GM18511 (cell line): ENCODE measurements around the gene C5AR2.
"Not testable (repeated sequence)": the region's sequence is repeated elsewhere in the genome, so short reads cannot be mapped to it uniquely, and the experiment has no call there.

Experiments used
- ATAC-seq: cut with Tn5 transposase; IDR thresholded peaks from one replicate; pipeline ENCODE4 v1.9.1; 2021; ENCODE audit warnings: mild to moderate bottlenecking, moderate library complexity; ENCODE audit not compliant: unreplicated experiment

The C5AR2 gene

DNA sequence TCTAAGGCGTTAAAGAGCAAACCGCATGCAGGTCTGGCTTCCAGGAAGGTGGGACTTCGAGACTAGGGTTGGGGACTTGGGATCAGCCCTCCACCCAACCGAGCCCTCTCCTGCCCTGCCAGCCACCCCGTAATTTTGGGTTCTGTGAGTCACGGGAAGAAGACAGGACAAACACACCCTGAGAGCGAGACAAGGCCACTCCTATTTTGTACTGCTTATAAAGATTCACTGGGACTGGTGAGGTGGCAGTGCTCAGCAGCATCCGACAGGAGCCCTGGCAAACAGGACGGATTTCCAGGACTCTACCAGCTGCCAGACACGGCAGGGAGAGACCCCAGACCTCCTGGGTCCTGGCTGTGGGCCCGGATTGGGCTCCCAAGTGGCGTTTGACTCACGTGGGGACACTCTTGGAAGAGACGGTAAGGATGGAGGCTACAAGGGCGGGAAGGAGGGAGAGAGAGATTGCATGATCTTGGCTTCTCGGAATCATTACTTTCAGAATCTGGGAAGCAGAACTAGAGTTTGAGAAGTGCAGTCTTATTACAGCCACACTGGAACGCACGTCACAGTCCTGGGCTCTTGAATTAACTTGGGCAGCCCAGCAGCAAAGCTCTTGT, at the start of gene C5AR2:
TSS of gene C5AR2 (plus strand) at position 245 of the 617 bp plus-strand sequence. CDS start 8,625 bp downstream, outside the sequence.
- ATAC-seq = no peak

DNA sequence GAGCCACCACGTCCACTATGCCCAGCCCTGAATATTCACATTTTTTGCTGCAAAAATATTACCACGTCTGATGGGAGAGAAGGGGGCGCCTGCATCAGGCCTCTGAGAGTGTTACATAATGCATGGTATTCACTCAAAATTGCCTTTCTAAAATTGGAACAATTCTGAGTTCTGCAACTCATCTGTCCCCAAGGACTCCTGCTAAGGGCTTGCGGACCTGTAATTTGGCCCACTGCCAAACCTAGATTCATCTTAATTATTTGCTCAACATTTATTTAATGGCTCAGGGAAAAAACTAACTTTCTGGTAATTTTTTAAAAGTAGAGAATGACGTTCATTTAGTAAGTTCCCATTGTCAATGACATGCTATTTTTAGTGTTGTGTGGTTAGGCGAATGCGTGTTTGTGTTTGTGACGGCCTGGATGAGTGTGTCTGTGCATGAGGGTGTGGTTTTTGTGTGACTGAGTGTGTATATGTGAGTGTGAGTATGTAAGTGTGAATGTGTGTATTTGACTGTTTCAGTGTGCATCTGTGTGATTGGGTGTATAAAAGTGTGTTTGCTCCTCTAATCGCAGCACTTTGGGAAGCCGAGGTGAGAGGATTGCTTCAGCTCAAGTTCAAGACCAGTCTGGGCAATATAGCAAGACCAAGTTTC, 48.4 kb upstream of the C5AR2 start:
- no peak for ATAC-seq

DNA sequence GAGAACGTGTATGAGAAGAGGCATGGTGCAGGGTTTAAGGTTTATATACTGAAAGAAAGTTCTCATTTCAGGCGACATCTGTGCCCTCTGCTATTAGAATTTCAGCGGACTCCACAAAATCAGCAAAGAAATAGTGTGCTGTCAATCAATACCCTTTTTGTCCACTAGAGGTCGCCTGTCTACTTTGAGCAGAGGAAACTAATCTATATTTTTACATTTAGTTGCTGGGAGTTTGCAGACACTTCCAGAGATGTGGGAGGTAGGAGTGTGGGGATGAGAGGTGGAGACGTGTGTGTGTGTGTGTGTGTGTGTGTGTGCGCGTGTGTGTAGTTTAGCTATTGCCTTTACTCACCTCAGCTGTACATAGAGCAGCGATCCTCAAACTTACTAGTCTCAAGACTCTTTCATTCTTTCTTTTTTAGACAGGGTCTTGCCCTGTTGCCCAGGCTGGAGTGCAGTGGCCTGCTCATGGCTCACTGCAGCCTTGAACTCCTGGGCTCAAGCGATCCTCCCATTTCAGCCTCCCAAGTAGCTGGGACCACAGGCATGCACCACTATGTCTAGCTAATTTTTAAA, 47.6 kb upstream of the C5AR2 start:
- ATAC-seq = no peak

DNA sequence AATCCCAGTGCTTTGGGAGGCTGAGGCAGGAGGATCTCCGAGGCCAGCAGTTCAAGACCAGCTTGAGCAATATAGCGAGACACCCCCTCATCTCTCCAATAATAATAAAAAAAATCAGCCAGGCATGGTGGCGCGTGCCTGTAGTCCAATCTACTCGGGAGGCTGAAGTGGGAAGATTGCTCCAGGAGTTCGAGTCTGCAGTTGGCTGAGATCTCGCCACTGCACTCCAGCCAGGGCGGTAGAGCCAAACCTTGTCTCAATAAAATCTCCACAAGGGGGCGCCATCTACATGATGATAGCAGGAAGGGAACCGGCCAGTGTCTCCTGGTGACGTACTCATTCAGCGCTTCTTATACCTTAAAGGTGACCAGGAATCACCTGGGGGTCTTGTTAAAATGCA, 35.9 kb upstream of the C5AR2 start:
- ATAC-seq = no peak

DNA sequence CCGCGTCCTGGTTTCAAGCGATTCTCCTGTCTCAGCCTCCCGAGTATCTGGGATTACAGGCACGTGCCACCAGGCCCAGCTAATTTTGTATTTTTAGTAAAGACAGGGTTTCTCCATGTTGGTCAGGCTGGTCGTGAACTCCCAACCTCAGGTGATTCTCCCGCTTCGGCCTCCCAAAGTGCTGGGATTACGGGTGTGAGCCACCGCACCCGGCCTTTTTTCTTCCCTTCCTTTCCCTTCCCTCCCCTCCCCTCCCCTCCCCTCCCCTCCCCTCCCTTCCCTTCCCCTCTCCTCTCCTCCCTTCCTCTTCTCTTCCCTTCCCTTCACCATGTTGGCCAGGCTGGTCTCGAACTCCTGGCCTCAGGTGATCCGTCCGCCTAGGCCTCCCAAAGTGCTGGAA, 31.1 kb upstream of the C5AR2 start:
- ATAC-seq = not testable (repeated sequence)

DNA sequence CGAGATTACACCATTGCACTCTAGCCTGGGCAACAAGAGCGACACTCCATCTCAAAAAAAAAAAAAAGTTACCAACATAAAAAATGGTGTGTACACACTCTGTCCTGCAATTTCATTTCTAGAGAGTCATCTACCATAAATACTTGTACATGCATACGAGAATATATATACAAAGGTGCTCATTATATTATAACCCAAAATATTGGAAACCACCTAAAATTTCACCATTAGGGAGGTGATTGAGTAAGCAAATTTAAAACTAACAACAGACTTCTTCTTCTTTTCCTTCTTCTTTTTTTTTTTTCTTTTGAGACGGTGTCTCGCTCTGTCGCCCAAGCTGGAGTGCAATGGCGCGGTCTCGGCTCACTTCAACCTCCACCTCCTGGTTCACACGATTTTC, 29.7 kb upstream of the C5AR2 start:
- ATAC-seq = no peak

DNA sequence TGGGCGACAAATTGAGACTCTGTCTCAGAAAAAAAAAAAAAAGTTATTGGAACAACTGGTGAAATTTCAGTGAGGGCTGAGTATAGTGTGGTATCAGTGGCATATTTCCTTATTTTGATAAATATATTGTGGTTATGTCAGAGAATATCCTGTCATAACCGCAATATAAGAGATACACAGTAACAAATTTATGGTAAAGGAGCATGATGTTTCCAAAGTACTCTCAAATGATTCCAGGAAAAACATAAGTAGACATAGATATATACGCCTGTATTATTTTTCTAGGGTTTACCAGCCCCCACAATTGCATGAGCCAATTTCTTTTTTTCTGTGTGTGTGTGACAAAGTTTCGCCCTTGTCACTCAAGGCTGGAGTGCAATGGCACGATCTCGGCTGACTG, 28.0 kb upstream of the C5AR2 start:
- no peak for ATAC-seq

DNA sequence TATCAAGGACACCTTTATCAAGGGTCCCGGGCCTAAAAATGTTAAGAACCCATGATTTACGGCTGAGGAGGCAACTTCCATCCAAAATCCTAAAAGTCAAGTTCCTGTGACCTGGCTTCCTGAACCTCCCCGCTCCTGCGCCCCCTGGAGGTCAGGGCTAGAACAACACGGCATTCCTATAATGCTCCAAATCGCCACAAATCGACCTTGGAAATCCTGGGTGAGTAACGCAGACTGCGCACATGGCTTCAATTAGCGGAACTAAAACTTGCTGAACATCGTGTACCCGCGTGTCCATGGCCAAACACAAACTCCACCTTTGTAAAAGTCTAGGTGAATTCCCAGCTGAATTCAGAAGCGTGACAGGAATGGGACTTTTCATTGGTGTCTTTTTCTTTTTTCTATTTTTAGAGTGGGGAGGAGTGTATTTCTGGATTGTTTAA, 26.6 kb upstream of the C5AR2 start:
- ATAC-seq = no peak

DNA sequence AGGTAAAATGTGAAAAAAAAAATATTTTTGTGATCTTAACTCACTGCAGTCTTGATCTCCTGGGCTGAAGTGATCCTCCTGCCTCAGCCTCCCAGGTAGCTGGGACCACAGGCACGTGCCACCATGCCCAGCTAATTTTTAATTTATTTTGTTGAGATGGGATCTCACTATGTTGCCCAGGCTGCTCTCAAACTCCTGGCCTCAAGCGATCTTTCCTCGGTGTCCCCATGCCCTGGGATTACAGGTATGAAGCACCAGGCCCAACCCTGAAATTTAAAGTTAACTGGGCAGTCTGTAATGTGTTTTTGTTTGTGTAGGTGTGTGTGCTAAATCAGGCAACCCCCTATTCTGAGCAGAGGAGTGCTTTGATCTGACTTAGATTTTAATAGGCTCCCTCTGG, 25.7 kb upstream of the C5AR2 start:
- ATAC-seq = no peak

DNA sequence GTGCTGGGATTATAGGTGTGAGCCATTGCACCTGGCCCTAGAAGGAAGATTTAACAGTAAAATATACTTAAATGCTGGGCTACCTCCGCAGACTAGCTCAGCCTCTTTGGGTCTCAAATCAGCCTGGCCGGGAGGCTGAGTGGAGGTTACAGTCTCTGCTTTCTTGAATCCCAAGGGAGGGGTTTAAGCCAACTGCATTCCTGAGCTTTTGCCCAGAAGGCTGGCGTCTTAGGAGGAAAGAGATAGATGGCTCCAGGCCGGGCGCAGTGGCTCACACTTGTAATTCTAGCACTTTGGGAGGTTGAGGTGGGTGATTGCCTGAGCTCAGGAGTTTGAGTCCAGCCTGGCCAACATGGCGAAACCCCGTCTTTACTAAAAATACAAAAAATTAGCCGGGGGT, 22.9 kb upstream of the C5AR2 start:
- no peak for ATAC-seq

DNA sequence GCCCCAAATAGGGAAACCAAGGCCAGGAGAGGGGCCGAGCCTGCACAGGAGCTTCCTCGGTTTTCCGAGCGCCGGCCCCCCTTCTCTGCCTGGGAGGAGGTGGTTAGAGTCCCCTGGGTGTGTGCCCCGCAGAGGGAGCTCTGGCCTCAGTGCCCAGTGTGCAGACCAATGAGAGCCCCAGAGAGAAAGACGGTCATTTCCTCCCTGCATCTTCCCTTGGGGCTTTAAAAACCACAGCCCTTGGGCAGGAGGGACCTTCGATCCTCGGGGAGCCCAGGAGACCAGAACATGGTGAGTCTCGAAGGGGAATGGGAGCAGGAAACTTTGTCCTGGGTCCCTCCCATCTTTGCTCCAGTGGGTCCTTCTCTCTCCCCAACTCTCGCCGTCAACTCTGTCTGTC, 22.4 kb upstream of the C5AR2 start, which contains the start of gene C5AR1:
TSS of gene C5AR1 (plus strand) at position 254 of the 400 bp plus-strand sequence. CDS start at position 289, 35 bp downstream.
- no peak for ATAC-seq

DNA sequence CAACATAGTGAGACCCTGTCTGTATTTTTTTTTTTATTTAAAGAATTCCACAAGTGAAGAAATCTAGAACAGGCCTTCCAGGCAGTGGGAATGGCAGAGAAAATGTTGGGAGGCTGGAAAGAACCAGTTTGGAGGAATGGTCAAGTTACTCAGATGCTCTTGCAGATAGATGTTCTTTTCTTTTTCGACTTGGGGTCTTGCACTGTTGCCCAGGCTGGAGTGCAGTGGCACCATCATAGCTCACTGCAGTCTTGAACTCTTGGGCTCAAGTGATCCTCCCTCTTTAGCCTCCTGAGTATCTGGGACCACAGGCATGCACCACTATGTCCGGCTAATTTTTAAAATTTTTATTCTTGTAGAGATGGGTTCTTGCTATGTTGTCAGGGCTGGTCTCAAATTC, 21.7 kb upstream of the C5AR2 start:
- no peak for ATAC-seq

DNA sequence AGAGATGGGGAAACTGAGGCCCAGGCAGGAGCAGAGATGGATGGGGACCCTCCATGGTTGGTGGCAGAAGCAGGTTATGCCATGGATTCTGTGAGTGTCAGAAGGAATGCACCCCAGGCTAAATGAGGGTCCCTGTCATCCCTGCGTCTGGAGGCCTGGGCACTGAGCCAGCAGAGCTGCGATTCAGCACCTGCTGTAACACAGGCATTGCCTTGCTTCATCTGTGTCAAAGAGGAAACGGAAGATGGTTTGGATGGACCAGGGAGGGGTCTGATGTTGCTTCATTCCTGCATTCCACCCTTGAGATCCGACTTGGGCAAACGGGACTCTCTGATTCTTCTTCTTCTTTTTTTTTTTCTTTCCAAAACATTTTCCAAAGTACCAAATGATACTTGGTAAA, 21.2 kb upstream of the C5AR2 start:
- no peak for ATAC-seq

DNA sequence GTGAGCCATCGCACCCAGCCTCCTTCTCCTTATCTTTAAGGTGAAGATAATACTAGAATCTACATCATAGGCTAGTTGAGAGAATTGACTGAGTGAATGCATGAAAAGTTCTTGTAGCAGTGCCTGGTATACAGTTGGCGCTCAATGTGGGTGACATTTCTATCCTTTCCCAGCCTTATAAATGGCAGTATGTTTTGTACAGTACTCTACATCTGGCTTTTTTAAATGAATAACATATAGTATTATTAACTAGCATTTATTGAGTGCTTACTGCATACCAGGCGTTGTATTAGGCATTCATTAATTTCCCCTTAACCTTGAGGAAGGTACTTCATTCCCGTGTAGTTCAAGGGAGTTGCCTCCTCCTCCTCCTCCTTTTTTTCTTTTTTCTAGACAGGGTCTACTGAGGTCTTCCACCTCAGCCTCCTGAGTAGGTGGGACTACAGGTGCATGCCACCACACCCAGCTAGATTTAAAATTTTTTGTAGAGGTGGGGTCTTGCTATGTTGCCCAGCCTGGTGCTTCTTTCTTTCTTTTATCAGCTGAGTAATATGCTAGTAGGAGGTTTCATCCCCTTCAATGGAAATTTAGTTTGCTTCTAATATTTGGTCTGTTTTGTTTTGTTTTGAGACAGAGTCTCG, 19.5 kb upstream of the C5AR2 start:
- no peak for ATAC-seq

DNA sequence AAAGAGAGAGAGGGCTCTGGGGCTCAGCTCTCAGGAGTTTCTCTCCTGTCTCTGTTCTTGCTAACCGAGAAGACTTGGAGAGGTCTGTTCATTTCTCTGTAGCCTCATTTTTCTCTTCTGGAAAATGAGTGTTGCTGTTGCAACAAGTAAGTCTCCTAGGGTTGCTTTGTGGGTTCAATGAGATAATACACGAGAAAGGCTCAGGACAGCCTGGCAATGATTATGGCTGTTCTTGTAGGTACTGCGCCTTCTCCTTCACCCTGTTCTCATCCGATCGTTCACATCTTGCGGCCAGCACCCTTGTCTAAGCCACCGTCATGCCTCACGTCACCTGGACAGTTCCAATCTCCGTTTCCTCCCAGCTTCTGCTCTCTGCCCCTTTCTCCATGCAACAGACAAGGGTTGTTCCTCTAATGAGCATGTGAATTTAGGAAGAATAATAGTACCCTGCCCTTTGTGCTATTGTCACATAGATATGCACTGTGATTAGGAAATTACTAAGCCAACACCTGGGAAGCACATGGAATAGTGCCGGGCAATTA, 18.1 kb upstream of the C5AR2 start:
- ATAC-seq = no peak

DNA sequence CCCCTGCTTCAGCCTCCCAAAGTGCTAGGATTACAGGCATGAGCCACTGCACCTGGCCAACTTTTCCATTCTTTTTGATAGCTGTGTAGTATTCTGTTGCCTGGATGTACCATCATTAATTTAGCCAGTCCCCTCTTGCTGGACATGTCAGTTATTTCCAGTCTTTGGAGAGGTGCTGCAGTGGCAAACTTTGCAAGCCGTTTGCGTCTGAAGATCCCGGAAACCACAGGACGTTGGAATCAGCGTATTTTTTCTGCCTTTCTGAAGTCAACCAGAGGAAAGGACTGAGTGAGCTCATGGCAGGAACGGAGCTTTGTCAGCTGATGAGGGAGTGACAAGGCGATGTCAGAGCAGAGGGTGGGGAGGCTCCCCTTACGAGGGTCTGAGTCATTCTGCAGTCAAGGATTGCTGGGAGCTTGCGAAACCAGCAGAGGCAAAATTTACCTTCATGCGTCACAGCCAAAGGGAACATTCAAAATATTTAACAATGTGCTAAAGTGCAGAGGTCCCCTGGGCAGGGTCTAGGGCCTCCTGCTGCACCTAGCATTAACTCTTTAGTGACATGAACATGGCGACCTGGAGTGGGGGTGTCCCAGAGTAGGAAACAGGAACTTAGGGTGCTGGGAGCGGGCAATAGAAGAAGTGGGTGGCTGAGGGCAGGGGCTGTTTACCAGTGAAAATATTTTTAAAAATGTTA, 16.7 kb upstream of the C5AR2 start:
- ATAC-seq = no peak

DNA sequence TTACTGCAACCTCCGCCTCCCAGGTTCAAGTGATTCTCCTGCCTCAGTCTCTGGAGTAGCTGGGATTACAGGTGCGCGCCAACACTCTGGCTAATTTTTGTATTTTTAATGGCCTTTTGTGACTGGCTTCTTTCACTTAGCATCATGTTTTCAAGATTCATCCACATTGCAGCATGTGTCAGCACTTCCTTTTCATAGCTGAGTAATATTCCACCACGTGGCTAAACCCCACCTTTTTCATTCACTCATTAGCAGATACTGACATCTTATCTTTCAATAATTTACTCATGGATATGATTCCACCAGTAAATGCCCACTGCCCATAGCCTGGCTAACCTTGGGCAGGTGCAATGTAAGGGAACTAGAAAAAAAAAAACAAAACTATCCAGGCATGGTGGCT, 15.5 kb upstream of the C5AR2 start:
- no peak for ATAC-seq

DNA sequence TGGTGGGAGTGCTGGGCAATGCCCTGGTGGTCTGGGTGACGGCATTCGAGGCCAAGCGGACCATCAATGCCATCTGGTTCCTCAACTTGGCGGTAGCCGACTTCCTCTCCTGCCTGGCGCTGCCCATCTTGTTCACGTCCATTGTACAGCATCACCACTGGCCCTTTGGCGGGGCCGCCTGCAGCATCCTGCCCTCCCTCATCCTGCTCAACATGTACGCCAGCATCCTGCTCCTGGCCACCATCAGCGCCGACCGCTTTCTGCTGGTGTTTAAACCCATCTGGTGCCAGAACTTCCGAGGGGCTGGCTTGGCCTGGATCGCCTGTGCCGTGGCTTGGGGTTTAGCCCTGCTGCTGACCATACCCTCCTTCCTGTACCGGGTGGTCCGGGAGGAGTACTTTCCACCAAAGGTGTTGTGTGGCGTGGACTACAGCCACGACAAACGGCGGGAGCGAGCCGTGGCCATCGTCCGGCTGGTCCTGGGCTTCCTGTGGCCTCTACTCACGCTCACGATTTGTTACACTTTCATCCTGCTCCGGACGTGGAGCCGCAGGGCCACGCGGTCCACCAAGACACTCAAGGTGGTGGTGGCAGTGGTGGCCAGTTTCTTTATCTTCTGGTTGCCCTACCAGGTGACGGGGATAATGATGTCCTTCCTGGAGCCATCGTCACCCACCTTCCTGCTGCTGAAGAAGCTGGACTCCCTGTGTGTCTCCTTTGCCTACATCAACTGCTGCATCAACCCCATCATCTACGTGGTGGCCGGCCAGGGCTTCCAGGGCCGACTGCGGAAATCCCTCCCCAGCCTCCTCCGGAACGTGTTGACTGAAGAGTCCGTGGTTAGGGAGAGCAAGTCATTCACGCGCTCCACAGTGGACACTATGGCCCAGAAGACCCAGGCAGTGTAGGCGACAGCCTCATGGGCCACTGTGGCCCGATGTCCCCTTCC, 11.8 kb upstream of the C5AR2 start:
- no peak for ATAC-seq

DNA sequence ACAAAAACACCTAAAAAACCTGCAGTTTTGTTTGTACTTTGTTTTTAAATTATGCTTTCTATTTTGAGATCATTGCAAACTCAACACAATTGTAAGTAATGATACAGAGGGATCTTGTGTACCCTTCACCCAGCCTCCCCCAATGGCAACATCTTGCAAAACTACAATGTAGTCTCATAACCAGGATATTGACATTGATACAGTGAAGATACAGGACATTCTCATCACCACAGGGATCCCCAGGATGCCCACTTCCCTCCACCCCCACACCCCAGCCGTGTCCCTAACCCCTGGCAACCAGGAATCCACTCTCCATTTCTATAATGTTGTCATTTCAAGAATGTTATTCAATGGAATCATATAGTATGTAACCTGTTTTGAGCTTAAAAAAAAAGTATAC, 10.3 kb upstream of the C5AR2 start:
- no peak for ATAC-seq

DNA sequence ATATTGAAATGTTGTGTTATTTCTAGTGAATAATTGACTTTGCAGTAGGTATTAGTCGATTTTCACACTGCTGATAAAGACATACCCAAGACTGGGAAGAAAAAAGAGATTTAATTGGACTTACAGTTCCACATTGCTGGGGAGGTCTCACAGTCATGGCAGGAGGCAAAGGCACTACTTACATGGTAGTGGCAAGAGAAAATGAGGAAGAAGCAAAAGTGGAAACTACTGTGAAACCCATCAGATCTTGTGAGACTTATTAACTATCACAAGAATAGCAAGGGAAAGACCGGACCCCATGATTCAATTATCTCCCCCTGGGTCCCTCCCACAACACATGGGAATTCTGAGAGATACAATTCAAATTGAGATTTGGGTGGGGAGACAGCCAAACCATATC, 9.9 kb upstream of the C5AR2 start:
- ATAC-seq = no peak
